Brain microvascular endothelial cell (primary cell): Measurements from ENCODE around the gene EXOG.

Experiments used
- DNase-seq: peaks from one replicate; pipeline ENCODE4 v3.0.0-alpha.2; 2020
- H3K27ac ChIP-seq: fragments of 250-450 bp; sonication (Bioruptor Pico); 2 replicates; pipeline ENCODE4 v1.5.1; 2020; ENCODE audit warnings: mild to moderate bottlenecking, moderate library complexity
- H3K27me3 ChIP-seq: fragments of 250-450 bp; sonication (Bioruptor Pico); replicated peaks from 2 replicates; pipeline ENCODE4 v1.5.1; 2020; ENCODE audit warnings: mild to moderate bottlenecking
- H3K36me3 ChIP-seq: fragments of 250-450 bp; sonication (Bioruptor Pico); replicated peaks from 2 replicates; pipeline ENCODE4 v1.5.1; 2020; ENCODE audit warnings: mild to moderate bottlenecking
- H3K4me3 ChIP-seq: 2 replicates; pipeline ENCODE4 v1.5.1; 2011; ENCODE audit warnings: low read depth, mild to moderate bottlenecking, control low read depth, low read length, moderate library complexity
- in situ Hi-C: cut with HindIII; loops from 2 replicates; pipeline ENCODE4 v1.10.0; 2017; ENCODE audit warnings: low sequenced_read_pairs, low pct_ligation_motif_present
- TF ChIP-seq, protein P1 (sequence below): IDR thresholded peaks from 2 replicates; pipeline ENCODE4 v1.5.1; 2011; ENCODE audit warnings: low read depth, mild to moderate bottlenecking, moderate library complexity, low read length, control low read depth, inconsistent platforms; ENCODE audit errors: missing control alignments

The EXOG gene

DNA sequence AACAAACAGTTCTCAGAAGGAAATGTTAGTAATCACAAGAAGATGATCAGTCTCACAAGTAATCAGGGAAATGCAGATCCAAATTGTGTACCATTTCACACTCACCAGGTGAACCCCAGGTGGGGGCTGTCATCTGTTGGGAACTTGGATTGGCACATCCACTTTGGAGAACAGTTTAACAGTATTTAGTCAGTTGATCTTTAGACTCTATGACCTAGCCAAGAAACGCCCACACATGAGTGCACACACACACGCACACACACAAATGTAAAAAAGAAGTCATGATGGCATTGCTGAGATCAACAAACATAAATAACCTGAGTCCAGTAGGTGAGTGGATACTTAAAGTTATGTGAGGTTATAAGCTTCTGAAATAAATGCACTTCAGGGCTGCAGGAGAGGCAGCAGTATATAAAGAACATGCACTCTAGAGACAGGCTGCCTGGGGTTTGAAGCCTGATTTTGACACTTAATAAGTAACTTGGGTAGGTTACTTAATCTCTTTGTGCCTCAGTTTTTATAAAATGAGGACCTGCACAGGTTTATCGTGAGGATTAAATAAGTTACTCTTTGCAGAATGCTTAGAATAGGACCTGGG is 24.8 kb upstream of the EXOG start:
- TF ChIP-seq, protein P1, sequence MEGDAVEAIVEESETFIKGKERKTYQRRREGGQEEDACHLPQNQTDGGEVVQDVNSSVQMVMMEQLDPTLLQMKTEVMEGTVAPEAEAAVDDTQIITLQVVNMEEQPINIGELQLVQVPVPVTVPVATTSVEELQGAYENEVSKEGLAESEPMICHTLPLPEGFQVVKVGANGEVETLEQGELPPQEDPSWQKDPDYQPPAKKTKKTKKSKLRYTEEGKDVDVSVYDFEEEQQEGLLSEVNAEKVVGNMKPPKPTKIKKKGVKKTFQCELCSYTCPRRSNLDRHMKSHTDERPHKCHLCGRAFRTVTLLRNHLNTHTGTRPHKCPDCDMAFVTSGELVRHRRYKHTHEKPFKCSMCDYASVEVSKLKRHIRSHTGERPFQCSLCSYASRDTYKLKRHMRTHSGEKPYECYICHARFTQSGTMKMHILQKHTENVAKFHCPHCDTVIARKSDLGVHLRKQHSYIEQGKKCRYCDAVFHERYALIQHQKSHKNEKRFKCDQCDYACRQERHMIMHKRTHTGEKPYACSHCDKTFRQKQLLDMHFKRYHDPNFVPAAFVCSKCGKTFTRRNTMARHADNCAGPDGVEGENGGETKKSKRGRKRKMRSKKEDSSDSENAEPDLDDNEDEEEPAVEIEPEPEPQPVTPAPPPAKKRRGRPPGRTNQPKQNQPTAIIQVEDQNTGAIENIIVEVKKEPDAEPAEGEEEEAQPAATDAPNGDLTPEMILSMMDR = no peak
- Histone ChIP-seq H3K27ac (no peak overlapping the region), H3K36me3 (no peaks in the 10 kb centered on the region), H3K27me3 (no peaks in the 10 kb centered on the region), H3K4me3 (no peak overlapping the region)
- in situ Hi-C loops = no loop called here
- no peak for DNase-seq

DNA sequence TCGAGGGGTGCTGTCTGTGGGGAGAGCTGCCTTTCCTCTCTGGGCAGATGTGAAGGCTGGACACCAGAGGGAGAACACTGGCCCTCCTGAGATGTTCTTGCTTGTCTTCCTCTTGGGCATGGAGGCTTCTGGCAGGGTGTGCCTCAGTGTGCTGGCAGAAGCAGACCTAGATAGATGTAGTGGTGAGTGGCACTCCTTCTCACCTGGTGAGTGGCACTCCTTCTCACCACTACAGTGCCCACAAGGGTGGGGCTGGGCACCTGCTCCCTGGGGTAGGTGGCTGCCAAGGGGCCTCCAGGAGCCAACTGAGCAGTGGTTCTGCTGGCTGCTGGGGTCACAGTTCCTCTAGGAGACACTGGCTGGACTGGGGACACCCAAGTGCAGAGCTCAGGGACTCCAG is 23.8 kb upstream of the EXOG start:
- in situ Hi-C loops = no loop called here
- no peak overlapping the region for H3K4me3 ChIP-seq
- H3K36me3 ChIP-seq = no peaks in the 10 kb centered on the region
- H3K27me3 ChIP-seq = no peaks in the 10 kb centered on the region
- no peak overlapping the region for H3K27ac ChIP-seq
- TF ChIP-seq, protein P1 = no peak
- DNase-seq = no peak

DNA sequence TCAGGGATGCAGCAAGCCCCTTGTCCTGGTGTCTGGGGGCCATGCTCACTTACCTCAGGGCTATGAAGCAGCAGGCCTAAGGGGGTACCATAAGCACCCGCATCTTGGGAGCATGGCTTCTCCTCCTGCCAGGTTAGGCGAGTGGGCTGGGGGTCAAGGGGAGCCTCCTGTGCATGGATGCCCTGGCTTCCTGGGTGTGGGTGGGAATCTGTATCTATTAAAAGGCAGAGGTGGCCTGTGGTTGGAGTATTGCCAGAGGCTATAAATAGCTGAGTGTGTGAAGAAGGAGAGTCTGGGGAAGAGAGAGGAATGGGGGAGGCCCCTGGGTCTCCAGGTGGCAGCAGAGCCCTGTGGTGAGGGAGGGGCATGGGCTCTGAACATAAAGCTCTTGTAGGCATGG is 22.9 kb upstream of the EXOG start:
- Histone ChIP-seq H3K27ac (no peak overlapping the region), H3K36me3 (no peaks in the 10 kb centered on the region), H3K27me3 (no peaks in the 10 kb centered on the region), H3K4me3 (no peak overlapping the region)
- no peak for DNase-seq
- TF ChIP-seq, protein P1 = no peak
- in situ Hi-C loops = no loop called here

DNA sequence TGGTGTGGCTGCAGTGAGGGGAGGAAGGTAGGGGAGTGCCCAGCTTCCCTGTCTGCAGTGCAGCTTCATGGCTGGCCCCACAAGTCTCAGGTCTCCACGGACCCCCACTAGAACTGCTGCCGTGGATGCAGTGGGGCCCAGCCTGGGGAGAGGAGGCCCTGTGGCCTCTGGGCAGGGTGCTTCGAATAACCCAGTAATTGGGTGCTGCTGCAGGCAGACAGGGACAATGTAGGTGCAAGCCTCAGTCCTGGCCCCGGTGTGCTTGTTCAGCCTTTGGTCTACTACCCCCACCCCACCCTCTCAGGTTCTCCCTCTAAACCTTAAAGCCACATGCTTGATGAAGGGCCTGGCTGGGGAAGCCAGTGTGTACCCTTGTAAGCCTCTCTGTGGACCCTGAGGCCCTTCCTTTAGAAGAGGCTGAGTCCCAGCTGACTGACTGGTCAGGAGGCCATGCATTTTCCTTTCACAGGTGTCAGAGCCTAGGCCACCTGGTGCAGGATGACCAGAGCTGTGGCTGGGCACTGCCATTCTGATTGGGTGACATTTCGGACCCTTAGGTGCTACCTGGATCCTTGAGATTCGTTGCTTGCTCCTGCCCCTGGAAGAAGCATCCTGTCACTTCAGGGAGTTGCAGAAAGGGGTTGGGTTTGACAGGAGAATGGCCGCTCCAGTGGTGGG is 21.1 kb upstream of the EXOG start:
- Histone ChIP-seq H3K4me3 (no peak overlapping the region), H3K36me3 (no peaks in the 10 kb centered on the region), H3K27ac (no peak overlapping the region), H3K27me3 (no peaks in the 10 kb centered on the region)
- TF ChIP-seq, protein P1 = no peak
- in situ Hi-C loops = no loop called here
- DNase-seq = no peak

DNA sequence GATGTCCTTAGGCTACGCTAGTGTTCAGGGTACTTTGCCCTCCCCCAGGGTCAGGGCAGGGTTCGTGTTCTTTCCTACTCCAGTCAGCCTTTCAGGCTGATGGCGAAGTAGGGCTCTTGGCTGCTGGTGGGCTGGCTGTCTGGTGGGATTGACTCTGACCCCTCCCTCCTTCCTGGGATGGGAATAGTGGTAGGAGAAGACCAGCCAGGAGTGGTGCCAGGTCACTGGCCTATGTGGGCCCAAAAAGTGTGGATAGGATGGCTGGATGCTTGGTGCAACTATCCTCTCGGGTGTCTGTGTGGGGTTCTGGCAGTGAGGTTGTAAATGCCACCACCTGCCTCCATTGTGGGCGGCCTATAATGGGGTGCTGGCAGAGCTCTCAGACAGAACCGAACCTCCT is 20.4 kb upstream of the EXOG start:
- H3K36me3 ChIP-seq = no peaks in the 10 kb centered on the region
- TF ChIP-seq, protein P1 = no peak
- no peak overlapping the region for H3K4me3 ChIP-seq
- in situ Hi-C loops = no loop called here
- H3K27ac ChIP-seq = no peak overlapping the region
- DNase-seq = no peak
- H3K27me3 ChIP-seq = no peaks in the 10 kb centered on the region

DNA sequence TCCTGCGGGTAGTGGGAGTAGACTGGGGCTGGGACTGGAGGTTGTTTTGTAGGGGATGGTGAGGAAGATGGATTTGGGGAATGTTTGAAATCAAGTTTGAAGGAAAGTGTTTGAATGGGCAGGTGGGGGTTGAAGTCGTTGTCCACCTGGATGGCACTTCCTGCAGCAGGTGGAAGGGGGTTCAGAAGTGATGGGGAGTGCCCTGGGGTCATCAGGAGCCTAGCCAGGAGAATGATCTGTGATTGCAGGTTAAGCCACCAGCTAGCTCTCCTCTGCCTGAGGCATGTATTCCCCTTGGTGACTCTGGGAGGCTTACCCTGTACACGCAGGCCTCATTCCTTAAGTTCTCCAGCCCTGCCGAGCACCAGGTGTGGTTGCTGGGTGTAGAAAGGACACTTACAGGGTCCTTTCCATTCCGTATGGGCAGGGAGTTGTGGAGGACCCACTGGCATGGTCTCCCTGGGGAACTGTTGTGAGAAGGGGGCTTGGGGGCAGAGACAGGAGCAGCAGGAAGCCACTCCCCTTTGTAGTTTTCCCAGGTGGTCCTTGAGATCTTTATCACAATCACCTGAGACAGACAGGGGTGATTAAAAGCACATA is 19.9 kb upstream of the EXOG start:
- TF ChIP-seq, protein P1 = no peak
- Histone ChIP-seq H3K4me3 (no peak overlapping the region), H3K36me3 (peaks cover 1% of the 10 kb centered on the region), H3K27ac (no peak overlapping the region), H3K27me3 (no peaks in the 10 kb centered on the region)
- DNase-seq = no peak
- in situ Hi-C loops = no loop called here
